ENCODE data around the gene ITPR2.
A peak's percentile ranks its signal among the peaks of the same experiment; 100 is the strongest.
"Not testable (repeated sequence)": the region's sequence is repeated elsewhere in the genome, so short reads cannot be mapped to it uniquely, and the experiment has no call there.

ITPR2 gene

GRCh38 chr12:26848156-26848825, 15.3 kb upstream of the ITPR2 start:
- DNase-seq (ENCODE audit: low read depth in 2 of 2) = no peak

- no peak for DNase-seq (ENCODE audit: low read depth in 2 of 2)
Measured at GRCh38 chr12:26847431-26847830, 14.4 kb upstream of the ITPR2 start.

- DNase-seq (ENCODE audit: low read depth in 2 of 2) = no peak
Measured at GRCh38 chr12:26846416-26846815, 13.4 kb upstream of the ITPR2 start.

GRCh38 chr12:26845984-26846383, 13.0 kb upstream of the ITPR2 start:
- DNase-seq (ENCODE audit: low read depth in 2 of 2) = no peak

- no peak for DNase-seq (ENCODE audit: low read depth in 2 of 2)
Measured at GRCh38 chr12:26845057-26845666, 12.2 kb upstream of the ITPR2 start.

GRCh38 chr12:26843311-26843710, 10.3 kb upstream of the ITPR2 start:
- no peak for DNase-seq (ENCODE audit: low read depth in 2 of 2)

GRCh38 chr12:26841085-26841484, 8.1 kb upstream of the ITPR2 start:
- no peak for DNase-seq (ENCODE audit: low read depth in 2 of 2)

- no peak for DNase-seq (ENCODE audit: low read depth in 2 of 2)
Measured at GRCh38 chr12:26839512-26839911, 6.5 kb upstream of the ITPR2 start.

- DNase-seq (ENCODE audit: low read depth in 2 of 2) = no peak
Measured at GRCh38 chr12:26838888-26839416, 6.0 kb upstream of the ITPR2 start.

GRCh38 chr12:26836201-26836600, 3.2 kb upstream of the ITPR2 start:
- DNase-seq (ENCODE audit: low read depth in 2 of 2) = no peak

- not testable (repeated sequence) for DNase-seq (ENCODE audit: low read depth in 2 of 2)
Measured at GRCh38 chr12:26834503-26835060, 1.6 kb upstream of the ITPR2 start.

GRCh38 chr12:26833743-26834490, 923 bp upstream of the ITPR2 start:
- DNase-seq (ENCODE audit: low read depth in 2 of 2) = peak in 1 of 2 donors; percentile 8

GRCh38 chr12:26831951-26832821, 808 bp downstream of the ITPR2 start:
- DNase-seq (ENCODE audit: low read depth in 2 of 2) = peak; percentile 40 to 55

- no peak for DNase-seq (ENCODE audit: low read depth in 2 of 2)
Measured at GRCh38 chr12:26830783-26831551, 2.0 kb downstream of the ITPR2 start.

GRCh38 chr12:26830363-26830762, 2.6 kb downstream of the ITPR2 start:
- DNase-seq (ENCODE audit: low read depth in 2 of 2) = no peak

GRCh38 chr12:26828280-26829073, 4.5 kb downstream of the ITPR2 start:
- no peak for DNase-seq (ENCODE audit: low read depth in 2 of 2)

- DNase-seq (ENCODE audit: low read depth in 2 of 2) = no peak
Measured at GRCh38 chr12:26826437-26826836, 6.6 kb downstream of the ITPR2 start.

- no peak for DNase-seq (ENCODE audit: low read depth in 2 of 2)
Measured at GRCh38 chr12:26825459-26826016, 7.5 kb downstream of the ITPR2 start.

- DNase-seq (ENCODE audit: low read depth in 2 of 2) = no peak
Measured at GRCh38 chr12:26823390-26823789, 9.6 kb downstream of the ITPR2 start.
